H9 (cell line): ENCODE data around the gene ITGA1. TPM values are rescaled to one million over a fixed set of nuclear protein-coding genes. Genes with fewer than 3 reads are reported as not detected.

Experiments used
- DNase-seq: peaks from one replicate; pipeline ENCODE4 v3.0.0-alpha.2; 2017
- H2AFZ ChIP-seq: one replicate; pipeline ENCODE4 v1.6.1; 2013; ENCODE audit warnings: mild to moderate bottlenecking, low read length, control low read depth, moderate library complexity
- H2AK5ac ChIP-seq: 2 replicates; pipeline ENCODE4 v1.6.1; 2013; ENCODE audit warnings: low read length, control low read depth, mixed read lengths; ENCODE audit not compliant: insufficient read length
- H2BK120ac ChIP-seq: one replicate; pipeline ENCODE4 v1.6.1; 2013; ENCODE audit warnings: low read depth, mild to moderate bottlenecking, low read length, control low read depth, inconsistent platforms; ENCODE audit not compliant: poor library complexity, severe bottlenecking
- H2BK12ac ChIP-seq: 2 replicates; pipeline ENCODE4 v1.6.1; 2013; ENCODE audit warnings: low read length, control low read depth, mixed read lengths, low read depth; ENCODE audit not compliant: insufficient read length
- H2BK15ac ChIP-seq: 2 replicates; pipeline ENCODE4 v1.6.1; 2013; ENCODE audit warnings: low read depth, low read length, control low read depth
- H2BK20ac ChIP-seq: one replicate; pipeline ENCODE4 v1.6.1; 2013; ENCODE audit warnings: low read depth, mild to moderate bottlenecking, low read length, control low read depth, inconsistent platforms; ENCODE audit not compliant: poor library complexity, severe bottlenecking
- H2BK5ac ChIP-seq: 2 replicates; pipeline ENCODE4 v1.6.1; 2013; ENCODE audit warnings: low read length, control low read depth, mixed read lengths; ENCODE audit not compliant: insufficient read length
- H3K14ac ChIP-seq: 2 replicates; pipeline ENCODE4 v1.6.1; 2013; ENCODE audit warnings: low read length, control low read depth; ENCODE audit not compliant: insufficient read depth
- H3K18ac ChIP-seq: 2 replicates; pipeline ENCODE4 v1.6.1; 2013; ENCODE audit warnings: low read depth, mild to moderate bottlenecking, mixed read lengths, low read length, control low read depth; ENCODE audit not compliant: insufficient read length
- H3K23ac ChIP-seq: 2 replicates; pipeline ENCODE4 v1.6.1; 2013; ENCODE audit warnings: low read length, control low read depth, mixed read lengths, low read depth; ENCODE audit not compliant: insufficient read length
- H3K23me2 ChIP-seq: 2 replicates; pipeline ENCODE4 v1.6.1; 2013; ENCODE audit warnings: low read depth, mild to moderate bottlenecking, mixed read lengths, low read length, control low read depth; ENCODE audit not compliant: insufficient read length, poor library complexity, severe bottlenecking
- H3K27ac ChIP-seq: 2 replicates; pipeline ENCODE4 v1.5.1; 2013; ENCODE audit warnings: low read length, control low read depth, mixed read lengths, low read depth; ENCODE audit not compliant: insufficient read length
- H3K27me3 ChIP-seq: 2 replicates; pipeline ENCODE4 v1.6.1; 2013; ENCODE audit warnings: low read length, control low read depth, inconsistent platforms; ENCODE audit not compliant: insufficient read depth
- H3K4ac ChIP-seq: 2 replicates; pipeline ENCODE4 v1.6.1; 2013; ENCODE audit warnings: low read depth, mild to moderate bottlenecking, control low read depth, inconsistent platforms, low read length, moderate library complexity
- H3K4me1 ChIP-seq: 2 replicates; pipeline ENCODE4 v1.6.1; 2013; ENCODE audit warnings: low read length, control low read depth, inconsistent platforms; ENCODE audit not compliant: insufficient read depth
- H3K4me2 ChIP-seq: 2 replicates; pipeline ENCODE4 v1.6.1; 2013; ENCODE audit warnings: low read length, control low read depth, mixed read lengths; ENCODE audit not compliant: insufficient read length, insufficient read depth
- H3K56ac ChIP-seq: 2 replicates; pipeline ENCODE4 v1.6.1; 2013; ENCODE audit warnings: low read depth, mild to moderate bottlenecking, mixed read lengths, low read length, control low read depth; ENCODE audit not compliant: insufficient read length
- H3K79me1 ChIP-seq: 2 replicates; pipeline ENCODE4 v1.6.1; 2013; ENCODE audit warnings: low read depth, mild to moderate bottlenecking, moderate library complexity, low read length, control low read depth, inconsistent platforms; ENCODE audit not compliant: insufficient read depth, poor library complexity, severe bottlenecking
- H3K79me2 ChIP-seq: 2 replicates; pipeline ENCODE4 v1.6.1; 2013; ENCODE audit warnings: low read length, control low read depth, inconsistent platforms; ENCODE audit not compliant: insufficient read depth
- H3K9ac ChIP-seq: 2 replicates; pipeline ENCODE4 v1.6.1; 2013; ENCODE audit warnings: low read length, control low read depth, mixed read lengths; ENCODE audit not compliant: insufficient read length; ENCODE audit errors: extremely low read depth
- H3K9me3 ChIP-seq: one replicate; pipeline ENCODE4 v1.6.1; 2013; ENCODE audit warnings: low read depth, low read length, inconsistent platforms; ENCODE audit not compliant: control insufficient read depth
- H3T11ph ChIP-seq: one replicate; pipeline ENCODE4 v1.6.1; 2013; ENCODE audit warnings: mild to moderate bottlenecking, low read length, control low read depth, inconsistent platforms
- H4K20me1 ChIP-seq: one replicate; pipeline ENCODE4 v1.6.1; 2013; ENCODE audit not compliant: control insufficient read depth, insufficient read length, insufficient read depth
- H4K5ac ChIP-seq: 2 replicates; pipeline ENCODE4 v1.6.1; 2013; ENCODE audit warnings: low read depth, mild to moderate bottlenecking, mixed read lengths, low read length, control low read depth; ENCODE audit not compliant: insufficient read length
- H4K8ac ChIP-seq: replicated peaks from 2 replicates; pipeline ENCODE4 v1.6.1; 2013; ENCODE audit warnings: low read length, control low read depth, mixed read lengths, low read depth; ENCODE audit not compliant: insufficient read length
- H4K91ac ChIP-seq: 2 replicates; pipeline ENCODE4 v1.6.1; 2013; ENCODE audit warnings: low read depth, mild to moderate bottlenecking, moderate library complexity, mixed read lengths, low read length, control low read depth; ENCODE audit not compliant: insufficient read length
- H3K27ac Mint-ChIP-seq, 3 experiments: 2 replicates in 2 of 3; 3 replicates in 1 of 3; pipeline ENCODE4 v1.8.0; 2020 to 2021; ENCODE audit warnings: mixed read lengths in 3 of 3, mild to moderate bottlenecking in 1 of 3, moderate library complexity in 1 of 3
- H3K27me3 Mint-ChIP-seq: 2 replicates; pipeline ENCODE4 v1.8.0; 2021; ENCODE audit warnings: low read depth, mild to moderate bottlenecking, moderate library complexity, mixed read lengths
- H3K36me3 Mint-ChIP-seq, 3 experiments: 2 replicates in 2 of 3; 3 replicates in 1 of 3; pipeline ENCODE4 v1.8.0; 2020 to 2021; ENCODE audit warnings: low read depth in 3 of 3, mixed read lengths in 3 of 3; ENCODE audit not compliant: insufficient read depth in 1 of 3
- H3K4me1 Mint-ChIP-seq, 2 experiments: 2 replicates each; pipeline ENCODE4 v1.8.0; 2020; ENCODE audit warnings: mixed read lengths in 2 of 2
- H3K4me3 Mint-ChIP-seq, 2 experiments: 2 replicates in 1 of 2; 3 replicates in 1 of 2; pipeline ENCODE4 v1.8.0; 2020 to 2021; ENCODE audit warnings: mild to moderate bottlenecking in 2 of 2, mixed read lengths in 2 of 2, moderate library complexity in 1 of 2
- H3K9me3 Mint-ChIP-seq, 2 experiments: 2 replicates in 1 of 2; 3 replicates in 1 of 2; pipeline ENCODE4 v1.8.0; 2020; ENCODE audit warnings: mild to moderate bottlenecking in 2 of 2, mixed read lengths in 2 of 2, moderate library complexity in 1 of 2
- WGBS: extraction: QIAGEN DNeasy Blood & Tissue Kit; methylation state at CpG from one replicate; pipeline ENCODE4 v1.1.7; 2013; ENCODE audit warnings: missing lambda C conversion rate, low lambda C conversion rate, mixed read lengths; ENCODE audit not compliant: insufficient read length; ENCODE audit errors: extremely low coverage; 5-methylcytosine and 5-hydroxymethylcytosine counted together
- total RNA-seq: library from RNA; stranded (reverse); gene quantifications from 2 replicates; pipeline ENCODE4 v1.2.1, GENCODE V29; 2021
- TF ChIP-seq, protein P1 (sequence below): fragments of 200-600 bp; sonication (generic); conservative IDR thresholded peaks from 3 replicates; pipeline ENCODE4 v1.8.0; 2021; ENCODE audit warnings: antibody characterized with exemption, mild to moderate bottlenecking

Gene ITGA1
- total RNA-seq, 1 experiment from 2014 or later, result 3.9 TPM

- Histone ChIP-seq H3K23me2 (no peaks in the 10 kb centered on the region), H2BK12ac (no peak overlapping the region), H4K91ac (no peak overlapping the region), H3K4me2 (no peak overlapping the region), H3T11ph (no peak overlapping the region), H4K8ac (no peak overlapping the region), H2BK15ac (no peak overlapping the region), H2AK5ac (no peak overlapping the region), H4K20me1 (no peaks in the 10 kb centered on the region), H3K79me2 (no peaks in the 10 kb centered on the region), H3K23ac (no peak overlapping the region), H3K4me1 (no peaks in the 10 kb centered on the region), H4K5ac (no peak overlapping the region), H3K4ac (no peak overlapping the region), H3K14ac (no peak overlapping the region), H3K9ac (no peak overlapping the region), H2BK120ac (no peak overlapping the region), H3K9me3 (no peaks in the 10 kb centered on the region), H2BK5ac (no peak overlapping the region), H3K27ac (no peak overlapping the region), H2BK20ac (no peak overlapping the region), H3K18ac (no peak overlapping the region), H3K79me1 (no peaks in the 10 kb centered on the region), H2AFZ (no peak overlapping the region), H3K56ac (no peak overlapping the region), H3K27me3 (no peaks in the 10 kb centered on the region)
- Mint-ChIP-seq H3K4me1 (peaks cover 0 to 9% of the 10 kb centered on the region in 2 experiments; a peak in 2 of 4 replicates), H3K9me3 (no peaks in the 10 kb centered on the region), H3K27me3 (no peaks in the 10 kb centered on the region), H3K36me3 (no peaks in the 10 kb centered on the region; a peak in 1 of 7 replicates), H3K4me3 (no peak overlapping the region), H3K27ac (no peak overlapping the region)
- WGBS, result no CpG with 5 or more reads among the region's 4 CpGs
- TF ChIP-seq, protein P1, sequence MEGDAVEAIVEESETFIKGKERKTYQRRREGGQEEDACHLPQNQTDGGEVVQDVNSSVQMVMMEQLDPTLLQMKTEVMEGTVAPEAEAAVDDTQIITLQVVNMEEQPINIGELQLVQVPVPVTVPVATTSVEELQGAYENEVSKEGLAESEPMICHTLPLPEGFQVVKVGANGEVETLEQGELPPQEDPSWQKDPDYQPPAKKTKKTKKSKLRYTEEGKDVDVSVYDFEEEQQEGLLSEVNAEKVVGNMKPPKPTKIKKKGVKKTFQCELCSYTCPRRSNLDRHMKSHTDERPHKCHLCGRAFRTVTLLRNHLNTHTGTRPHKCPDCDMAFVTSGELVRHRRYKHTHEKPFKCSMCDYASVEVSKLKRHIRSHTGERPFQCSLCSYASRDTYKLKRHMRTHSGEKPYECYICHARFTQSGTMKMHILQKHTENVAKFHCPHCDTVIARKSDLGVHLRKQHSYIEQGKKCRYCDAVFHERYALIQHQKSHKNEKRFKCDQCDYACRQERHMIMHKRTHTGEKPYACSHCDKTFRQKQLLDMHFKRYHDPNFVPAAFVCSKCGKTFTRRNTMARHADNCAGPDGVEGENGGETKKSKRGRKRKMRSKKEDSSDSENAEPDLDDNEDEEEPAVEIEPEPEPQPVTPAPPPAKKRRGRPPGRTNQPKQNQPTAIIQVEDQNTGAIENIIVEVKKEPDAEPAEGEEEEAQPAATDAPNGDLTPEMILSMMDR, result no peak
- no peak for DNase-seq
Measured at GRCh38 chr5:53006911-53007890, 219.5 kb downstream of the ITGA1 start.
